Breast epithelium (tissue), 4 donors: ENCODE data around the gene XG. TPM values are rescaled to one million over a fixed set of nuclear protein-coding genes. Genes with fewer than 3 reads are reported as not detected.
A peak's percentile ranks its signal among the peaks of the same experiment; 100 is the strongest.
"Not testable (repeated sequence)": the region's sequence is repeated elsewhere in the genome, so short reads cannot be mapped to it uniquely, and the experiment has no call there.

Experiments used
- DNase-seq, 2 donors: peaks; one replicate each; pipeline ENCODE4 v3.0.0-alpha.2; 2019; ENCODE audit warnings: low spot score in 2 of 2
- H3K27ac ChIP-seq, 2 donors: fragments of 200-600 bp; sonication (generic) in 1 of 2; one replicate each; pipeline ENCODE4 v1.5.1; 2016 to 2019; ENCODE audit warnings: mild to moderate bottlenecking in 1 of 2
- H3K27me3 ChIP-seq, 2 donors: fragments of 200-600 bp; sonication (generic) in 1 of 2; one replicate each; pipeline versions ENCODE4 v1.5.1 to v1.6.0; 2017 to 2019; ENCODE audit warnings: control low read depth in 1 of 2, mild to moderate bottlenecking in 1 of 2
- H3K36me3 ChIP-seq: fragments of 200-600 bp; one replicate; pipeline ENCODE4 v1.5.1; 2019
- H3K4me1 ChIP-seq, 2 donors: fragments of 200-600 bp; sonication (generic); one replicate each; pipeline ENCODE4 v1.5.1; 2016 to 2019; ENCODE audit warnings: control low read depth in 1 of 2
- H3K4me3 ChIP-seq, 3 donors: fragments of 200-600 bp; sonication (generic); 1 replicate in 2 of 3; 2 replicates in 1 of 3; pipeline ENCODE4 v1.5.1; 2016 to 2019; ENCODE audit warnings: mild to moderate bottlenecking in 3 of 3, moderate library complexity in 2 of 3
- H3K9me3 ChIP-seq, 2 donors: fragments of 200-600 bp; sonication (generic) in 1 of 2; one replicate each; pipeline ENCODE4 v1.5.1; 2016 to 2019; ENCODE audit warnings: control low read depth in 1 of 2
- CTCF ChIP-seq, 3 donors: fragments of 450-650 bp; IDR thresholded peaks; one replicate each; pipeline ENCODE4 v1.5.1; 2016 to 2017; ENCODE audit warnings: antibody characterized with exemption in 3 of 3, mild to moderate bottlenecking in 3 of 3, moderate library complexity in 3 of 3
- POLR2A ChIP-seq: fragments of 450-650 bp; IDR thresholded peaks from one replicate; pipeline ENCODE4 v1.6.1; 2016; ENCODE audit warnings: antibody characterized with exemption, mild to moderate bottlenecking, moderate library complexity
- POLR2AphosphoS5 ChIP-seq, 3 donors: sonication (generic); formaldehyde crosslinking; IDR thresholded peaks; one replicate each; pipeline ENCODE4 v1.6.1; 2017; ENCODE audit warnings: antibody characterized with exemption in 3 of 3
- intact Hi-C: fragments of 100-400 bp; cut with DNase I; formaldehyde crosslinking; loops from one replicate; pipeline ENCODE4 v1.15.1; 2023; ENCODE audit warnings: low total_unique reads
- total RNA-seq, 3 donors: library from RNA; depleted of rRNA; stranded (reverse); fragments of >200 nt; gene quantifications; one replicate each; pipeline ENCODE4 v1.1.0, GENCODE V29; 2016

The XG gene
- total RNA-seq, 3 donors from 2014 or later = 0.59 to 14.4 (median 2.6) TPM

GRCh38 chrX:2811271-2811670 lies 59.4 kb downstream of the XG start:
- Histone ChIP-seq H3K36me3 (no peaks in the 10 kb centered on the region), H3K9me3 (no peaks in the 10 kb centered on the region), H3K4me1 (no peaks in the 10 kb centered on the region), H3K27me3 (no peaks in the 10 kb centered on the region), H3K4me3 (no peak overlapping the region), H3K27ac (no peak overlapping the region)
- intact Hi-C loops = no loop called here
- TF ChIP-seq POLR2AphosphoS5 (IDR thresholded peaks at IDR 0.05) = no peak
- no peak for DNase-seq

- intact Hi-C loops = not testable (repeated sequence)
Measured at GRCh38 chrX:2812161-2812907, 60.5 kb downstream of the XG start.

GRCh38 chrX:2817036-2817435 lies 65.2 kb downstream of the XG start:
- Histone ChIP-seq H3K27me3 (peaks cover 0 to 4% of the 10 kb centered on the region in 2 donors), H3K36me3 (no peaks in the 10 kb centered on the region), H3K9me3 (no peaks in the 10 kb centered on the region), H3K4me1 (no peaks in the 10 kb centered on the region), H3K27ac (no peak overlapping the region), H3K4me3 (no peak overlapping the region)
- intact Hi-C loops = no loop called here
- TF ChIP-seq POLR2AphosphoS5 (IDR thresholded peaks at IDR 0.05) = no peak
- TF ChIP-seq CTCF (IDR thresholded peaks at IDR 0.05) = no peak
- no peak for TF ChIP-seq POLR2A
- no peak for DNase-seq

More at GRCh38 chrX:2812161-2812907, 60.5 kb downstream of the XG start:
- peak; percentile 58 to 70 (median 63) for TF ChIP-seq CTCF (IDR thresholded peaks at IDR 0.05)
- not testable (repeated sequence) for H3K36me3 ChIP-seq, H3K4me1 ChIP-seq, DNase-seq, H3K9me3 ChIP-seq, H3K27me3 ChIP-seq, H3K27ac ChIP-seq
- H3K4me3 ChIP-seq = peak overlapping the region in 1 of 3 donors; percentile 41

GRCh38 chrX:2819345-2820135 lies 67.7 kb downstream of the XG start:
- intact Hi-C loops = no loop called here
- no peak overlapping the region for H3K27ac ChIP-seq
- H3K36me3 ChIP-seq = no peaks in the 10 kb centered on the region
- DNase-seq = no peak
- H3K9me3 ChIP-seq = no peaks in the 10 kb centered on the region
- H3K27me3 ChIP-seq = peaks cover 0 to 4% of the 10 kb centered on the region in 2 donors
- no peak overlapping the region for H3K4me3 ChIP-seq
- H3K4me1 ChIP-seq = no peaks in the 10 kb centered on the region
- TF ChIP-seq CTCF (IDR thresholded peaks at IDR 0.05) (no peak), POLR2AphosphoS5 (IDR thresholded peaks at IDR 0.05) (no peak), POLR2A (no peak)

GRCh38 chrX:2820136-2820771 lies 68.4 kb downstream of the XG start:
- Histone ChIP-seq H3K27me3 (peaks cover 0 to 4% of the 10 kb centered on the region in 2 donors), H3K27ac (no peak overlapping the region), H3K36me3 (no peaks in the 10 kb centered on the region), H3K4me3 (no peak overlapping the region), H3K9me3 (no peaks in the 10 kb centered on the region), H3K4me1 (no peaks in the 10 kb centered on the region)
- TF ChIP-seq CTCF (IDR thresholded peaks at IDR 0.05) = no peak
- TF ChIP-seq POLR2AphosphoS5 (IDR thresholded peaks at IDR 0.05) = no peak
- TF ChIP-seq POLR2A = no peak
- intact Hi-C loops = no loop called here
- DNase-seq = no peak
